Measurements from ENCODE around the gene COL20A1.

GRCh38 chr20:63380346-63380870, 87.4 kb downstream of the COL20A1 start:
- TF ChIP-seq, protein P1, sequence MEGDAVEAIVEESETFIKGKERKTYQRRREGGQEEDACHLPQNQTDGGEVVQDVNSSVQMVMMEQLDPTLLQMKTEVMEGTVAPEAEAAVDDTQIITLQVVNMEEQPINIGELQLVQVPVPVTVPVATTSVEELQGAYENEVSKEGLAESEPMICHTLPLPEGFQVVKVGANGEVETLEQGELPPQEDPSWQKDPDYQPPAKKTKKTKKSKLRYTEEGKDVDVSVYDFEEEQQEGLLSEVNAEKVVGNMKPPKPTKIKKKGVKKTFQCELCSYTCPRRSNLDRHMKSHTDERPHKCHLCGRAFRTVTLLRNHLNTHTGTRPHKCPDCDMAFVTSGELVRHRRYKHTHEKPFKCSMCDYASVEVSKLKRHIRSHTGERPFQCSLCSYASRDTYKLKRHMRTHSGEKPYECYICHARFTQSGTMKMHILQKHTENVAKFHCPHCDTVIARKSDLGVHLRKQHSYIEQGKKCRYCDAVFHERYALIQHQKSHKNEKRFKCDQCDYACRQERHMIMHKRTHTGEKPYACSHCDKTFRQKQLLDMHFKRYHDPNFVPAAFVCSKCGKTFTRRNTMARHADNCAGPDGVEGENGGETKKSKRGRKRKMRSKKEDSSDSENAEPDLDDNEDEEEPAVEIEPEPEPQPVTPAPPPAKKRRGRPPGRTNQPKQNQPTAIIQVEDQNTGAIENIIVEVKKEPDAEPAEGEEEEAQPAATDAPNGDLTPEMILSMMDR (IDR thresholded peaks at IDR 0.05) = no peak
- TF ChIP-seq POLR2A (IDR thresholded peaks at IDR 0.05) = no peak
- no peak for TF ChIP-seq POLR2AphosphoS5 (IDR thresholded peaks at IDR 0.05)

Data from prostate gland (tissue), 2 donors.